ENCODE results near the gene OR52K1.
A peak's percentile ranks its signal among the peaks of the same experiment; 100 is the strongest.
"Not testable (repeated sequence)": the region's sequence is repeated elsewhere in the genome, so short reads cannot be mapped to it uniquely, and the experiment has no call there.

OR52K1 gene

DNA sequence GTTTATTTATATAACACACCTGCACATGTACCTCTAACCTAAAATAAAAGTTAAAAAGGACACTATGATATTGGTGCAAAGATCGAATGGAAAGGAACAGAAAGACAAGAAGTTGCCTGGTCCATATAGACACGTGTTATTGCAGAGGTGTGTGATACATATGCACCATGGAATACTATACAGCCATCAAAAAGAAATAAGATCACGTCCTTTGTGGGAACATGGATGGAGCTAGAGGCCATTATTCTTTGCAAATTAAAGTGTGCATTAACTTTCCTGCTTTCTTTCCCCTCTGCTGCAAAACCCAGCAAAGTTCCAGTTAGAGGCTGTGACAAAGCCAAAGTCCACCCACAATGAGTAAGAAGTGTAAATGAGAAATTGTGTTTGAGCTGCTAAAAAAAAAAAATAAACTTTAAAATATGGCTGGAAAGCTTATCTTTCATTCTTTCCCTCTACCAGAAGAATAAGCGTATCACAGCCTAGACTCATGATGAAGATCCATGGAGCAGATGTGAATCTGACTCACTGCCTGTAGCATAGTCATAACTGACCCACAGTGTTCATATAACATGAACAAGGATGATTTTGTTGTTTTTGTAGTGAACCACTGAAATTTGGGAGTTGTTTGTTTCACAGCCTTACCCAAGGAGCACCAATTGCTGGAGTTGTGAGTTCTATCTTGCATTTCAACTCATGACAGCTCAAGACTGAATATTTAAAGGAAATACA, 9.6 kb downstream of the OR52K1 start:
- no peak for DNase-seq (ENCODE audit: low read depth)

DNA sequence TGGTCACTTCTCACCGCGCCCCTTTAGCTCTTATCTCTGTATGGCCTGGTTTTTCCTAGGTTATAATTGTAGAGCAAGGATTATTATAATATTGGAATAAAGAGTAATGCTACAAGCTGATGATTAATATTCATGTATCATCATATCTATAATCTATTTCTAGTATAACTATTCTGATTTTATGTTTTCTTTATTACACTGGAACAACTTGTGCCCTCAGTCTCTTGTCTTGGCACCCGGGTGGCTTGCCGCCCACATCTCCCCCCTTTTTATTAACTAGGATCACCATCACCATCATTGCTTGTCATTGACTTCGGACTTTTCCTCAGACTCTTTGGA, 11.0 kb downstream of the OR52K1 start:
- no peak for DNase-seq (ENCODE audit: low read depth)

- DNase-seq (ENCODE audit: low read depth) = no peak
Observed at GRCh38 chr11:4495487-4495886, 13.0 kb downstream of the OR52K1 start.

DNA sequence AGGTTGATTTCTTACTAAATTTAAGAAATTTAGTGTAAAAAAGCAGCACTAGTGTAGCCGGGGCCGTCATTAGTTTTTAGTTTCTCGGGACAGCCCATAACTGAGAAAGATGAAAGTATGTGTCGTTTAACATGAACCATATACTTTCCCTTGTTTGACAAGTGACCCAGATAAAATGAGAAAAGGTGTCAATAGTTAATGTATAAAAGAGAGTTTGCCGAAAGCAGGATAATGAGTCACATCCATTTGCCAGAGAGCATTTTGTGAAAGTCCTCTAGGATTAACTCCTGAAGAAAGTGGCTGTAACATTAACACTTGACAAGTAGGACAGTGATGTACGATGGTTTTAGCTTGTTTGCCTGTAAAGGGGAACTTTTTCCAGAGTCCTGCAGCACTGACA, 13.5 kb downstream of the OR52K1 start:
- DNase-seq (ENCODE audit: low read depth) = no peak

DNA sequence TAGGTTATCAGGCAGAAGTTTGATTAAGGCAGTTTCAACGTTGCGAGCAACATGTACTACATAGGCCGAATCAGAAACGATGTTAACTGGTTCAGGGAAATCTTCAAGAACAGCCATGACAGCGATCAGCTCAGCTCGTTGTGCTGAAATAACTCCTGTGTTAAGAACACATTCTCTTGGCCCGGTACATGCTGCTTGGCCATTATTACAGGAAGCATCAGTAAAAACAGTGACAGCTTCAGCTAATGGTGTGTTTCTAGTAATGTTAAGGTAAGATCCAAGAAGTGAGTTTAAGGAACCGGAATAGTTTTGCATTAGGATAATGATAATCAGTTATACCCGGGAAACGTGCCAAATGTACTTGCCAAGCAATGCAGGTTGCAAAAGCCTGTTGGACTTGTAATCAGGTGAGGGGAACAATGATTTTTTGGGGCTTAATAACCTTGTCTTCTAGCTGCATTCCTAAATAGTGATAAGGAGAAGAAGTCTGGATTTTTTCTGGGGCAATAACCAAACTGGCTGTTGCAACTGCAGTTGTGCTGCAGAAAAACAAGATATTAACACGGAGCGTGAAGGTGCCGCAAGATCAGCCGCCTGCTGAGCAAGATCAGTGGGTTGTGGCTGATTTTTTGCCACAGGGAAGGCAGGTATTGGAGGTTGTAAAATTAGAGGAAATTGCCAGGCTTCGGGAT, 14.3 kb downstream of the OR52K1 start:
- no peak for DNase-seq (ENCODE audit: low read depth)

DNA sequence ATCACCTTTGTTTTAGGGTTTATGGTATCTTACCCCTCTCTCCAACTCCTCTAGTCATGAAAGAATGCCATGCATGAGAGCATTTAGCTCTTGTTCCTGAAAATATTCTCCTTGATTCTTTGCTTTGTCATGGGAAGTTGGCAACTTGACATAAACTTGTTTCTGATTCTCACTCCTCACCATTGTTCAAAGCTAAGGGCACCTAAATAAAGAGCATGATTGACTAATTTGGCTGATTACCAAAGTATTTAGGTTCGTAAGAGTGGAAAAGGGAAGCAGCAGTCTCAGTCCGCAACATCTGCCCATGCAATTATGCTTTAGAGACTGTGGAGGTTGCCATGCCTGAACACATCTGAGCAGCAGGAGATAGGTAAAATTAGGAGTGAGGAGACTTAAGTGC, 26.4 kb downstream of the OR52K1 start:
- no peak for DNase-seq (ENCODE audit: low read depth)

DNA sequence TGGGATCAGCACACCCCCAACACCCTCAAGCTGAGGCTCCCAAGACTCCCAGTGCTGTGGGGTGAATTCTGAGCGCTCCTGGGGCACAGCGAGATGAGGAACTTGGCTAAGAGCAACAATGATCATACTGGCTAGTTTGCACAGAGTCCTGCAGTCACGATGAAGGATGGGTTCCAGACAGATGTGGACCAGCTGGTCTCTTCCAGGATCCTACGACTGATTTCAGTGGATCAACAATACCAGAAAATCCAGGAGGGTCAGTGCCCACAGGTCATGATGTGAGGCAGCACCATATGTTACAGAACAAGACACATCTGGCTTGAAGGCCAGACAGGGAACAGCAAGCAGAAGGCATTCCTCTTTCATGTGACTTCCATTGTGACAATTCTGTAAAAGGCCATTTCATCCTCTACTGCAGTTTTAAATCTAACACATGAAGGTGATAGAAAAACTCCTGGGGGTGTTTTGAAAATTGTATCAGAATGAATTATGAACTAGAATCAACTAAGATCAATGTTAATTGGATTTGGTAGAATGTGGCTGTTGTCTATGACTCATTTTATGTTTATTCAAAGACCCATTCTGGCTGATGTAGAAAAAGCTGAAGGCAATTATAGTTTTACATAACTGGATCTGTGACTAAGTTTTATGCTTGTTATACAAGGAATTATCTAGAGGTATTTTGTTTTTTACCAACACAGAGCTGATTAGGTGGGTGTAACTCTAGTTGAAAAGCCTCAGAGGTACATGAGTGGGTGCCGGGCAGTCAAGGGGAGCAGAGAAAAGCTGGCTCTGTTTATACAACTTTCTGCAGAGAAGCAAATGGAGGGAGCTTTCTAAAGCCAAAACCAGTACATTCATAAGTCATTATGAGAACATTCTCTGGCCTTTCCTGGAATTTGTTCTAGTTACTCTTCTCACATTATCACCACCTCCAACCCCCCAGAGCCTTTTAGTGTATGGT, 29.1 kb downstream of the OR52K1 start:
- no peak for DNase-seq (ENCODE audit: low read depth)

GRCh38 chr11:4514196-4514595, 31.8 kb downstream of the OR52K1 start:
- no peak for DNase-seq (ENCODE audit: low read depth)

- no peak for DNase-seq (ENCODE audit: low read depth)
Observed at GRCh38 chr11:4522339-4522738, 39.9 kb downstream of the OR52K1 start.

GRCh38 chr11:4522752-4523151, 40.3 kb downstream of the OR52K1 start:
- no peak for DNase-seq (ENCODE audit: low read depth)

- DNase-seq (ENCODE audit: low read depth) = no peak
Observed at GRCh38 chr11:4523666-4524065, 41.2 kb downstream of the OR52K1 start.

DNA sequence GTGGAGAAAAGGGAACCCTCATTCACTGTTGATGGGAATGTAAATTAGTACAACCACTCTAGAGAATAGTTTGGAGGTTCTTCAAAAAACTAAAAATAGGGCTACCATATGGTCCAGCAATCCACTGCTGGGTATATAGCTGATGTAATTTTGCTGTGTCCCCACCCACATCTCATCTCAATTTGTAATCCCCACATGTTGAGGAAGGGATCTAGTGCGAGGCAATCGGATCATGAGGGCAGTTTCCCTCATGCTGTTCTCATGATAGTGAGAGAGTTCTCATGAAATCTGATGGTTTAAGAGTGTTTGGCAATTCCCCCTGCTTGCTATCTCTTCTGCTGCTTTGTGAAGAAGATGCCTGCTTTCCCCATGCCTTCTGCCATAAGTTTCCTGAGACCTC, 45.5 kb downstream of the OR52K1 start:
- DNase-seq (ENCODE audit: low read depth) = no peak

DNA sequence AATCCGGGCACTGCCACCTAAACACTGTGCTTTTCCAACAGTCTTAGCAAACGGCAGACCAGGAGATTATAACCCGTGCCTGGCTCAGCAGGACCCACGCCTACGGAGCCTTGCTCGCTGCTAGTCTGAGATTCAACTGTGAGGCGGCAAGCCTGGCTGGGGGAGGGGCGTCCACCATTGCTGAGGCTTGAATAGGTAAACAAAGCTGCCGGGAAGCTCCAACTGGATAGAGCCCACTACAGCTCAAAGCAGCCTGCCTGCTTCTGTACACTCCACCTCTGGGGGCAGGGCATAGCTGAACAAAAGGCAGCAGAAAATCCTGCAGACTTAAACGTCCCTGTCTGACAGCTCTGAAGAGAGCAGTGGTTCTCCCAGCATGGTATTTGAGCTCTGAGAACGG, 49.2 kb downstream of the OR52K1 start:
- DNase-seq (ENCODE audit: low read depth) = not testable (repeated sequence)

DNA sequence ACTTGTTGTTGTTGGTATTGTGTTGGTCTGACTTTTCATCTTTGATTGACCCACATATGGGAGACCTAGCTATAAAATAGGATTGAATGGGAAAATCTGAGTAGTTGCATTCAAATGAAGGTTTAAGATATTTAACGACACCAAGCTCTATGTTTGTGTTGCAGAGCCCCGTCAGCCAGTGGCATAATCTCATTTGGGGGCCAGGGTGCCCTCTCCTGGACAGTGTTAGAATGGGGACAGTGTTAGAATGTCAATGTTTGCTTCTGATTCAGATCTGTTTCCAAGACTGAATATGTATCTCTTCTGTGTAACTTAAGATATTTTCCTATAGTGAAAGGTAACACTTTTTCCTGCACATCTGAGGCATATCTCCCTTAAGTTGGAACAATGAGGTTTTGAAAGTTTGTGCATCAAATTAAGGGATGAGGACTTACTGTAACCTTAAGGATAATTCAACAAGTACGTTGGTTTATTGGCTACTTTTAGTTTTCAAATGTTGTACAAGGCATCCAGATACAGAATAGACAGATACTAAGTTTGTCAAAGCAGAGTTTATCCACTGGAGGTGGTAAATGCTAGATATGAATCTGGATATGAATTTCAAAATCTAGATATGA, 57.3 kb downstream of the OR52K1 start:
- peak; percentile 20 for DNase-seq (ENCODE audit: low read depth)

GRCh38 chr11:4541071-4541470, 58.6 kb downstream of the OR52K1 start:
- no peak for DNase-seq (ENCODE audit: low read depth)
